ENCODE data around the gene STAT3. TPM values are rescaled to one million over a fixed set of nuclear protein-coding genes. Genes with fewer than 3 reads are reported as not detected.
"Not testable (repeated sequence)": the region's sequence is repeated elsewhere in the genome, so short reads cannot be mapped to it uniquely, and the experiment has no call there.

The STAT3 gene
- polyA plus RNA-seq, 3 donors from 2014 or later = 110 to 205 (median 127) TPM

GRCh38 chr17:42404326-42405055, 16.2 kb upstream of the STAT3 start:
- no peak for DNase-seq

GRCh38 chr17:42403150-42403549, 14.9 kb upstream of the STAT3 start:
- Mint-ChIP-seq H3K27ac (no peak overlapping the region), H3K36me3 (no peaks in the 10 kb centered on the region), H3K4me3 (no peak overlapping the region), H3K4me1 (peaks cover 11% of the 10 kb centered on the region in 2 donors), H3K9me3 (no peaks in the 10 kb centered on the region), H3K27me3 (ENCODE audit: low read depth in 3 of 3) (peaks cover 3 to 6% (median 5%) of the 10 kb centered on the region in 3 donors)
- peak; percentile 32 to 40 (median 40) for DNase-seq

More at GRCh38 chr17:42404326-42405055, 16.2 kb upstream of the STAT3 start:
- Mint-ChIP-seq H3K27ac (no peak overlapping the region), H3K4me1 (peaks cover 11% of the 10 kb centered on the region in 2 donors), H3K9me3 (no peaks in the 10 kb centered on the region), H3K36me3 (no peaks in the 10 kb centered on the region), H3K4me3 (no peak overlapping the region), H3K27me3 (ENCODE audit: low read depth in 3 of 3) (peaks cover 3 to 6% (median 5%) of the 10 kb centered on the region in 3 donors)

GRCh38 chr17:42402117-42402516, 13.9 kb upstream of the STAT3 start:
- no peak overlapping the region for H3K4me3 Mint-ChIP-seq
- H3K27ac Mint-ChIP-seq = no peak overlapping the region
- H3K27me3 Mint-ChIP-seq (ENCODE audit: low read depth in 3 of 3) = peaks cover 3 to 4% (median 3%) of the 10 kb centered on the region in 3 donors
- peaks cover 10 to 11% of the 10 kb centered on the region in 2 donors for H3K4me1 Mint-ChIP-seq
- DNase-seq = no peak
- no peaks in the 10 kb centered on the region for H3K9me3 Mint-ChIP-seq
- no peaks in the 10 kb centered on the region for H3K36me3 Mint-ChIP-seq

- H3K36me3 Mint-ChIP-seq; H3K27me3 Mint-ChIP-seq (ENCODE audit: low read depth in 3 of 3); H3K9me3 Mint-ChIP-seq; H3K4me3 Mint-ChIP-seq; H3K27ac Mint-ChIP-seq; DNase-seq: not testable (repeated sequence)
- H3K4me1 Mint-ChIP-seq = peaks cover 10 to 11% of the 10 kb centered on the region in 2 donors
Observed at GRCh38 chr17:42400844-42401375, 12.7 kb upstream of the STAT3 start.

GRCh38 chr17:42399948-42400843, 12.0 kb upstream of the STAT3 start:
- Mint-ChIP-seq H3K4me1 (peaks cover 10 to 11% of the 10 kb centered on the region in 2 donors), H3K36me3 (no peaks in the 10 kb centered on the region), H3K27ac (peak overlapping the region in 3 of 6 donors; percentile 31 to 49 (median 40)), H3K9me3 (no peaks in the 10 kb centered on the region), H3K27me3 (ENCODE audit: low read depth in 3 of 3) (peaks cover 3 to 6% (median 3%) of the 10 kb centered on the region in 3 donors), H3K4me3 (peak overlapping the region in 2 of 5 donors; percentile 41 to 53)
- no peak for DNase-seq

GRCh38 chr17:42399121-42399520, 10.9 kb upstream of the STAT3 start:
- Mint-ChIP-seq H3K36me3 (no peaks in the 10 kb centered on the region), H3K4me1 (peaks cover 10 to 11% of the 10 kb centered on the region in 2 donors), H3K4me3 (no peak overlapping the region), H3K9me3 (no peaks in the 10 kb centered on the region), H3K27ac (no peak overlapping the region), H3K27me3 (ENCODE audit: low read depth in 3 of 3) (peaks cover 3 to 6% (median 3%) of the 10 kb centered on the region in 3 donors)
- no peak for DNase-seq

GRCh38 chr17:42395601-42396000, 7.4 kb upstream of the STAT3 start:
- not testable (repeated sequence) for DNase-seq; H3K27ac Mint-ChIP-seq; H3K4me3 Mint-ChIP-seq; H3K36me3 Mint-ChIP-seq; H3K9me3 Mint-ChIP-seq; H3K27me3 Mint-ChIP-seq (ENCODE audit: low read depth in 3 of 3)
- H3K4me1 Mint-ChIP-seq = peaks cover 9 to 10% of the 10 kb centered on the region in 2 donors

GRCh38 chr17:42394838-42395237, 6.6 kb upstream of the STAT3 start:
- Mint-ChIP-seq H3K4me3 (no peak overlapping the region), H3K27me3 (ENCODE audit: low read depth in 3 of 3) (peaks cover 0 to 4% (median 2%) of the 10 kb centered on the region in 3 donors)

GRCh38 chr17:42392692-42393415, 4.6 kb upstream of the STAT3 start:
- peaks cover 9 to 16% of the 10 kb centered on the region in 2 donors for H3K4me1 Mint-ChIP-seq
- H3K27me3 Mint-ChIP-seq (ENCODE audit: low read depth in 3 of 3) = peaks cover 9 to 13% (median 12%) of the 10 kb centered on the region in 3 donors
- no peaks in the 10 kb centered on the region for H3K36me3 Mint-ChIP-seq
- DNase-seq = no peak
- H3K4me3 Mint-ChIP-seq = no peak overlapping the region
- H3K9me3 Mint-ChIP-seq = no peaks in the 10 kb centered on the region
- peak overlapping the region in 2 of 6 donors; percentile 1 to 12 for H3K27ac Mint-ChIP-seq

More at GRCh38 chr17:42394838-42395237, 6.6 kb upstream of the STAT3 start:
- DNase-seq = no peak
- Mint-ChIP-seq H3K9me3 (no peaks in the 10 kb centered on the region), H3K27ac (no peak overlapping the region), H3K36me3 (no peaks in the 10 kb centered on the region), H3K4me1 (peaks cover 2 to 7% of the 10 kb centered on the region in 2 donors)

- Mint-ChIP-seq H3K4me1 (peaks cover 20 to 29% of the 10 kb centered on the region in 2 donors), H3K27me3 (ENCODE audit: low read depth in 3 of 3) (peaks cover 10 to 20% (median 10%) of the 10 kb centered on the region in 3 donors)
- H3K36me3 Mint-ChIP-seq, H3K27ac Mint-ChIP-seq, H3K4me3 Mint-ChIP-seq, H3K9me3 Mint-ChIP-seq, DNase-seq: not testable (repeated sequence)
Observed at GRCh38 chr17:42391439-42391838, 3.2 kb upstream of the STAT3 start.

- peak overlapping the region; percentile 100 for H3K27ac Mint-ChIP-seq
- peak overlapping the region; percentile 60 to 97 (median 97) for H3K4me3 Mint-ChIP-seq
Observed at GRCh38 chr17:42389899-42390298, 1.7 kb upstream of the STAT3 start.

GRCh38 chr17:42389135-42389417, 834 bp upstream of the STAT3 start:
- DNase-seq = no peak
- Mint-ChIP-seq H3K4me1 (peaks cover 32 to 49% of the 10 kb centered on the region in 2 donors), H3K27ac (peak overlapping the region; percentile 100)

More at GRCh38 chr17:42389899-42390298, 1.7 kb upstream of the STAT3 start:
- Mint-ChIP-seq H3K9me3 (no peaks in the 10 kb centered on the region), H3K4me1 (peaks cover 30 to 44% of the 10 kb centered on the region in 2 donors), H3K27me3 (ENCODE audit: low read depth in 3 of 3) (peaks cover 10 to 20% (median 10%) of the 10 kb centered on the region in 3 donors), H3K36me3 (peaks cover 0 to under 1% (median 0%) of the 10 kb centered on the region in 3 donors)
- no peak for DNase-seq

More at GRCh38 chr17:42389135-42389417, 834 bp upstream of the STAT3 start:
- Mint-ChIP-seq H3K27me3 (ENCODE audit: low read depth in 3 of 3) (peaks cover 10 to 19% (median 10%) of the 10 kb centered on the region in 3 donors), H3K4me3 (peak overlapping the region; percentile 97 to 99 (median 97)), H3K9me3 (no peaks in the 10 kb centered on the region), H3K36me3 (peaks cover 0 to 3% (median 0%) of the 10 kb centered on the region in 3 donors)
